ENCODE results near the gene CDCA8. TPM values are rescaled to one million over a fixed set of nuclear protein-coding genes. Genes with fewer than 3 reads are reported as not detected.

The CDCA8 gene
- polyA plus RNA-seq, 1 donor (not counting 4 experiments of a cell fraction or from before 2014, with no cell fraction given): 15.1 TPM

- H3K79me2 ChIP-seq (ENCODE audit: control insufficient read depth, insufficient read depth, low read length): no peaks in the 10 kb centered on the region
- no peak overlapping the region for H2AFZ ChIP-seq (ENCODE audit: control insufficient read depth, low read length)
- no peaks in the 10 kb centered on the region for H4K20me1 ChIP-seq (ENCODE audit: control insufficient read depth, extremely low read depth, insufficient read depth, low read length)
- DNase-seq (ENCODE audit: low read depth, low spot score) (no peak), FAIRE-seq (no peak)
- no peaks in the 10 kb centered on the region for H3K4me1 ChIP-seq (ENCODE audit: control insufficient read depth, extremely low read depth, insufficient read depth, low read length)
- H3K27ac ChIP-seq (ENCODE audit: control insufficient read depth, insufficient read depth, low read length): no peak overlapping the region
- dilution Hi-C loops (cut with MboI; ENCODE audit: extremely low pct_ligation_motif_present, low sequenced_read_pairs): no loop called here
- no peaks in the 10 kb centered on the region for H3K9me3 ChIP-seq (ENCODE audit: control insufficient read depth, low read depth, low read length)
- no peak overlapping the region for H3K4me3 ChIP-seq (ENCODE audit: control insufficient read depth in 2 of 3, extremely low read depth in 1 of 3, insufficient read depth in 2 of 3, low read depth in 1 of 3, low read length in 3 of 3)
- H3K36me3 ChIP-seq (ENCODE audit: control insufficient read depth in 2 of 2, extremely low read depth in 1 of 2, insufficient read depth in 2 of 2, low read length in 2 of 2): no peaks in the 10 kb centered on the region
- peaks cover 53% of the 10 kb centered on the region for H3K27me3 ChIP-seq (ENCODE audit: control insufficient read depth, extremely low read depth, insufficient read depth, low read length)
- peak overlapping the region; percentile 27 for H3K4me2 ChIP-seq (ENCODE audit: control insufficient read depth, extremely low read depth, insufficient read depth, low read depth, low read length)
- TF ChIP-seq EZH2 (IDR thresholded peaks at IDR 0.05; ENCODE audit: low read length) (peak; percentile 85), CTCF (optimal IDR thresholded peaks at IDR 0.05 in 1 of 3, IDR thresholded peaks at IDR 0.05 in 1 of 3, conservative IDR thresholded peaks at IDR 0.05 in 1 of 3; ENCODE audit: extremely low read depth in 1 of 3, insufficient read depth in 2 of 3, low read length in 3 of 3) (no peak)
- H3K9me1 ChIP-seq (ENCODE audit: control insufficient read depth, extremely low read depth, insufficient read depth, low read length): no peaks in the 10 kb centered on the region
- H3K9ac ChIP-seq (ENCODE audit: control insufficient read depth, extremely low read depth, insufficient read depth, low read length): no peak overlapping the region
These were observed 59.9 kb downstream of the CDCA8 start for GRCh38 chr1:37752213-37752582.

- Histone ChIP-seq H3K9ac (ENCODE audit: control insufficient read depth, extremely low read depth, insufficient read depth, low read length) (no peak overlapping the region), H3K27ac (ENCODE audit: control insufficient read depth, insufficient read depth, low read length) (no peak overlapping the region), H3K9me3 (ENCODE audit: control insufficient read depth, low read depth, low read length) (no peaks in the 10 kb centered on the region), H3K4me2 (ENCODE audit: control insufficient read depth, extremely low read depth, insufficient read depth, low read depth, low read length) (peak overlapping the region; percentile 27), H3K4me3 (ENCODE audit: control insufficient read depth in 2 of 3, extremely low read depth in 1 of 3, insufficient read depth in 2 of 3, low read depth in 1 of 3, low read length in 3 of 3) (no peak overlapping the region), H3K79me2 (ENCODE audit: control insufficient read depth, insufficient read depth, low read length) (no peaks in the 10 kb centered on the region), H3K36me3 (ENCODE audit: control insufficient read depth in 2 of 2, extremely low read depth in 1 of 2, insufficient read depth in 2 of 2, low read length in 2 of 2) (no peaks in the 10 kb centered on the region), H4K20me1 (ENCODE audit: control insufficient read depth, extremely low read depth, insufficient read depth, low read length) (no peaks in the 10 kb centered on the region), H3K9me1 (ENCODE audit: control insufficient read depth, extremely low read depth, insufficient read depth, low read length) (no peaks in the 10 kb centered on the region), H2AFZ (ENCODE audit: control insufficient read depth, low read length) (no peak overlapping the region), H3K27me3 (ENCODE audit: control insufficient read depth, extremely low read depth, insufficient read depth, low read length) (peaks cover 53% of the 10 kb centered on the region), H3K4me1 (ENCODE audit: control insufficient read depth, extremely low read depth, insufficient read depth, low read length) (no peaks in the 10 kb centered on the region)
- dilution Hi-C loops (cut with MboI; ENCODE audit: extremely low pct_ligation_motif_present, low sequenced_read_pairs): no loop called here
- DNase-seq (ENCODE audit: low read depth, low spot score): no peak
- TF ChIP-seq CTCF (optimal IDR thresholded peaks at IDR 0.05 in 1 of 3, IDR thresholded peaks at IDR 0.05 in 1 of 3, conservative IDR thresholded peaks at IDR 0.05 in 1 of 3; ENCODE audit: extremely low read depth in 1 of 3, insufficient read depth in 2 of 3, low read length in 3 of 3) (no peak), EZH2 (IDR thresholded peaks at IDR 0.05; ENCODE audit: low read length) (no peak)
- FAIRE-seq: no peak
These were observed 60.5 kb downstream of the CDCA8 start for GRCh38 chr1:37752583-37753471.

Measured in keratinocyte (primary cell).